NCI-H345 treated with DMSO at 0.1 percent for 48 hours (cell line): ENCODE results near the gene RIOK3.
"Not testable (repeated sequence)": the region's sequence is repeated elsewhere in the genome, so short reads cannot be mapped to it uniquely, and the experiment has no call there.

ENCODE experiments used
- DNase-seq: peaks from one replicate; lab custom pipeline; 2025; ENCODE audit not compliant: unreplicated experiment; lab: John Stamatoyannopoulos, UW

The RIOK3 gene

DNA sequence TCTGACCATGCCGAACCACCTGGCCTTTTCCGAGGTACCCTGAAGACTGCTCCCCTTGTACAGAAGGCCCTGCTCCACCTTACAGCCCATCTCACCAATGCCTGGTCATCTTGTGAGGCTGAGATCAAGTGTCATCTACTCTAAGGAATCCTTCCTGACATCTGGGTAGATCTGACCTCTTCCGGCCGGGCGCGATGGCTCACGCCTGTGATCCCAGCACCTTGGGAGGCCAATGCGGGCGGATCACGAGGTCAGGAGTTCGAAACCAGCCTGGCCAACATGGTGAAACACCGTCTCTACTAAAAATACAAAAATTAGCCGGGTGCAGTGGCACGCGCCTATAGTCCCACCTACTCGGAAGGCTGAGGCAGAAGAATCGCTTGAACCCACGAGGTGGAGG lies 2.1 kb upstream of the RIOK3 start:
- DNase-seq, result no peak

GRCh38 chr18:23451491-23451890 lies 1.6 kb upstream of the RIOK3 start:
- no peak for DNase-seq

DNA sequence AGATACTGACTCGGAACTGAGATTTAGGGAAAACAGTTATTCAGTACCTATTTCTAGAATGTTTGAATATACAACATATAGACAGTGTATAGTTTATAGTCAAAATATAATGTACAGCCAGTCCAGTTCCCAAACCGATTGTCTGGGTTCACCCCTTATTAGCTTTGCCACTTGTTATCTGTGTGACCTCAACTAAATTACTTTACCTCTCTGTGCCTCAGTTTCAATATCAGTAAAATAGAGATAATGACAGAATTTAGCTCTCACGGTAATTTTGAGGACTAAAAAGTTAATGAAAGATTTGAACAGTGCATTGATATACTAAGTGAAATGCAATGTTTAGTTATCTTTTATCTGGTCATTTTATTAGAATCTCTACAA lies 750 bp upstream of the RIOK3 start:
- no peak for DNase-seq

DNA sequence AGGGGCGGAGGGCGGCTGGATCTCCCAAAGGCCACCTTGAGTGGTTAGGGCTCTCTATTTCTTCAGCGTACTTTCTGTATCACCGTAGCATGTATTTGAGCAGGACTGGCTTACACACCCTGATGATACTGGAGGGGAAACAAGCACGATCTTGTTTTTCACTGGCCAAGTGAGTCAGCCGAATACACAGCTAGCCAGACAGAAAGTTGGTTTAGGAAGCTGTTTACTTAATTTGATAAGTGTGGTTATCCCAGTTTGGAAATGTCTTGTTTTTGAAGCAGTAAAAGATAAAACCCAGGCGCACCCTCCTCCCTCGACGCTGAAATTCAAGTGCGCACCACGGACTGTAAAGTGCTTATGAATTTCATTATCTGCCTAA lies 582 bp downstream of the RIOK3 start:
- DNase-seq, result no peak

GRCh38 chr18:23456835-23457234 lies 3.7 kb downstream of the RIOK3 start:
- no peak for DNase-seq

- no peak for DNase-seq
These were observed 5.9 kb downstream of the RIOK3 start for GRCh38 chr18:23458830-23459529.

DNA sequence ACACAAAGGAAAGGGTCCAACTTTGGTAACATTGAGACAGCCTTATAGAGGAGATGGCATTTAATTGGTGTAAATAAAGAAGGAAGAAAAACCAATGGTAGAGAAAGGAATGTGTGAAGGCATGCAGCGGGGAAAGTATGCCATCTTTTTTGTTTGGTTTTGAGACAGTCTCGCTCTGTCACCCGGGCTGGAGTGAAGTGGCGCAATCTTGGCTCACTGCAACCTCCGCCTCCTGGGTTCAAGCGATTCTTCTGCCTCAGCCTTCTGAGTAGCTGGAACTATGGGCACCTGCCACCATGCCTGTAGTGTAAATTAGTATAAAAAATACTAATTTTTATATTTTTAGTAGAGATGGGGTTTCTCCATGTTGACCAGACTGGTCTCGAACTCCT lies 6.4 kb downstream of the RIOK3 start:
- no peak for DNase-seq

DNA sequence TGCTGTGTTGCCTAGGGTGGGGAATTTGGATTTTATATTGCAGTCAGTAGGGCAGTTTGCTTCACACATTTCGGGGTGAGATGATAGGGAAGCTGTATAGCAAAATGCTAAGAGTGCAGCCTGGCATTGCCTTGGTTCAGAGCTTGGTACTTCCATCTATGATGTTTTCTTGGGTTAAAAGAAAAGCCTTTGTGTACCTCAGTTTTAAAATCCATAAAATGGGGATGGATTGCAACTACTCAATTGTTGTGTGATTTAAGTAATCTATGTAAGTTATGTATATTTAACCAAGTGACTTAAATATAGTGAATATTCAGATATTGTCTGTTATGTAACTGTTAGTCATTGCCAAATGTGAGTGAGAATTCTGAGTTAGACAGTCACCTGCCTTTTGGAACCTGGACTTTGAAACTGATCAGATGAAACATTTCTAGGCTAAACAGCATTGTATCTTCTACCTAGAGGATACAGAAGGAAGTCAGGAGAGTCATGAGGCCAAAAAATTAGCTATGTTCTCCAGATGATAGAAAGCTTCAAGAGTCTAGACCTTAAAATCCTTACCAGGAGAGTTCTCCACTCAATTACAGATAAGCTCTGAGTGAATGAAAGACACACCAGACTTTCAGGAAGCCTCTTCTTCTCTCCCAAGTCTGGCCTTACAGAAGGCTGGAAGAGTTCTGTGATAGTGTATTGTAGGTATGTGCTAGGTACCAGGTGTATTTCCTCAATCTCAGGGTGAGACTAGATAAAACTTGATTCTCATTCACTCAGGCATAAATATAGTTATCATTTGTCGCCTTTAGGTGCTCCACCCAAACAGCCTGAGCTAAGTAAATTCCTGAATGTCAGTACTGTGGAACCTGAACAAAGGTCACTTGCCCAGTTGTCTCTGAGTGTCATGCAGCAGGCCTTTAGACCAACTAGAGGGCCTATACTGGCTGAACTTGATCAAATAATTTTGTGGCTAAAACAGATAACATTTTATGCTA lies 7.5 kb downstream of the RIOK3 start:
- no peak for DNase-seq

DNA sequence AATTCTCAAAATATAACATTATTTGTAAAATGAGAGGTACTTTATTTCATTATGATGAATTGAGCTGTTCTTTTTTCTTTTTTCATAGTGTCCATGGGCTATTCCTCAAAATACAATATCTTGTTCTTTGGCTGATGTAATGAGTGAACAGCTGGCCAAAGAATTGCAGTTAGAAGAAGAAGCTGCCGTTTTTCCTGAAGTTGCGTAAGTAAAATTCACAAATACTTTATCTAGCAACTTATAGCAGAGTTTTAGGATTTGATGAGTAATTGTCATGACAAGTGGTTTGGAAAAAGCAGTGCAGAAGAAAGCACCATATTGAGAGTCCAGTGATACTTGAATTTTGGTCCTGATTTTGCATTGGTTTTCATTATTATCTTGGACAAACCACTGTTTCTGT lies 9.8 kb downstream of the RIOK3 start:
- no peak for DNase-seq

- no peak for DNase-seq
These were observed 15.8 kb downstream of the RIOK3 start for GRCh38 chr18:23468753-23469459.

GRCh38 chr18:23470620-23471387 lies 17.7 kb downstream of the RIOK3 start:
- no peak for DNase-seq

DNA sequence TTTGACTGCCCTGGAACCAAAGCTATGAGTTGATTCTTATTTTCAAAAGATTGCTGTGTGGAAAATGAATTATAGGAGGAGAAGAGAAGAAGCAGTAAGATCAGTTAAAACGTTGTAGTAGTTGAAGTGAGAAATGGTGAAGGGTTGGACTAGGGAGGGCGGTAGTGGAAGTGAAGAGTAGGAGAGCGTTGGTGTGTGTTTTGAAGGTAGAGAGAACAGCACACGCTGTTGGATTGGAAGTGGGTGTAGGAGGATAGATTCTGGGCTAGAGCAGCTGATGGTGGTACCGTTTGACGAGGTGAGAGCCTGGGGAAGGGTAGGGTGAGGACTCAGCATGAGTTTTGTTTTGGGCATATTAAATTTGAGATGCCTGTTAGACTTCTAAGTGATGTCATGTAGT lies 18.4 kb downstream of the RIOK3 start:
- no peak for DNase-seq

DNA sequence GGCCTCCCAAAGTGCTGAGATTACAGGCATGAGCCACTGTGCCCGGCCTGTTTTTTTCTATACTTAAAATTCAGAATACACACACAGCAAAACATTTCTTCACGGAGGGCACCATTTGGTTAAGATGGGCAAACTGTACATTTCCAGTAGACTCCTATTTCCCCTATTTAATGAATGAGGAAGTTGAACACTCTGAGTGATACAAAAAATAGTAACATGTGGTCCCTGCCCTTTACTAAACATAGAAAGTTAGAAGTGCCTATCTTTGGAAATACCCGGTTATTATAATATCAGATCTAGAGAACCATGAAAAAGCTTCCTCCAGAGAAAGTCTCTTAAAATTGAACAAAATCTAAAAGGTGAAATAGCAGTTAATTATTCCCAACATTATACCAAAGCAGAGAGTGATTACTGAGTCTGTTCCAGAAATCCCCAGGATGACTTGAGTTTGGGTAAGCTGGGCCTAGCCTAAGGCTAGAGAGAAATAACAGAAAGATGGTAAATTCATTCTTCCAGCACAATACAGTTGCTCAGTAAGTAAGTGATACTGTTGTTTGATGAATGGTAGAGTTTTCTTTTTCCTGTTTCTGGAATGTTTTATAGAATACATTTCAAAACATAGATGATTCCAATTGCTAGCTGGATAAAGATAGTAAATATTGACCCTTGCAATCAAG lies 26.9 kb downstream of the RIOK3 start:
- no peak for DNase-seq

DNA sequence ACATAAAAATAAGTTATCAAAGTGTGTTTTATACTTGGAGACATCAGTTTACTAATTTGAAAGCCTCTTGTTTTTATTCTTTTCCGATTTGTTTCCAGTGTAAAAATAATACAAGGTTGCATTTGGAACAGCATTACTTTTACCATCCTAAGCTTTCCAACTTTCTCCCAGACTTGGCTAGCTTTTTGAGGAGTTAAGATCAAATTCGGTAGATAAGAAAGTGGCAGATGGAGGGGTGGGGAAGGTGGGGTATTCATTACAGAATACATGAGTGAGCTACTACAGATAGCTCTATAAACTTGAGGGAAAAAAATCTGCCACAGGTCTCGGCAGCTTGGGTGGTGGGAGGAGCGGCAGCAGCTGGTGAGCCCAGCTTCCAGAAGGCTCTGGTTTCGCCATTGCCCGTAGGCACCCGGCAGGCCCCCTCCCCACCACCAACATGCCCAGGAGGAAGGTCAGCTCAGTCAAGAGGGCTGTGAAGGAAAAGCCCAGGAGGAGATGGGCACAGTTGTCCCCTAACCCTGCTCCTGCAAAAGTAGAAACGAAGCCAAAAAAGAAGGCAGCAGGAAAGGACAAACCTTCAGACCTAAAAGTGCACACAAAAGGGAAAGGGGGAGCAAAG lies 31.6 kb downstream of the RIOK3 start:
- no peak for DNase-seq

- no peak for DNase-seq
These were observed 32.3 kb downstream of the RIOK3 start for GRCh38 chr18:23485386-23485785.

- no peak for DNase-seq
These were observed 34.9 kb downstream of the RIOK3 start for GRCh38 chr18:23487738-23488570.

DNA sequence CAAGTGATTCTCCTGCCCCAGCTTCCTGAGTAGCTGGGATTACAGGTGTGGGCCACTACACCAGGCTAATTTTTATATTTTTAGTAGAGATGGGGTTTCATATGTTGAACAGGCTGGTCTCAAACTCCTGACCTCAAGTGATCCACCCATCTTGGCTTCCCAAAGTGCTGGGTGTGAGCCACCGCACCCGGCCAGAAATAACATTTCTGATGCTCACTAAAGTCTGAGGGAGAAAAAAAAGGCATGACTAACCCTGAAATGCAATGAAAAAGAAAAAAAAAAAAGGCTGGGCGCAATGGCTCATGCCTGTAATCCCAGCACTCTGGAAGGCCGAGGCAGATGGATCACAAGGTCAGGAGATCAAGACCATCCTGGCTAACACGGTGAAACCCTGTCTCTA lies 36.5 kb downstream of the RIOK3 start:
- DNase-seq, result not testable (repeated sequence)

GRCh38 chr18:23493654-23494053 lies 40.6 kb downstream of the RIOK3 start:
- no peak for DNase-seq

DNA sequence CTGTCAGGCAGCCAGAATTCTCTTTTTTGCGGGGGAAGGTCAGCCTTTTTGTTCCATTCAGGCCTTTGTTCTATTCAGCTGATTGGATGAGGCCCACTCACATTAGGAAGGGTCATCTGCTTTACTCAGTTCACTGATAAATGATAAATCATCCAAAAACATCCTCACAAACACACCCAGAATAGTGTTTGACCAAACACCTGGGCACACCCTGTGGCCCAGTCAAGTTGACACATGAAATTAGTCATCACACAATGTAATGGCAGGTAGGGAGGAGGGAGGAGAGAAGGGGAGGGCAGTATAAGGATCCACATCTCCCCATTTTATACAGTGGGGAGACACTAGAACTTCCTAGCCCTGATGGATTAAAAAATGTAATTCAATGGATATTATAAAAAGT lies 41.9 kb downstream of the RIOK3 start:
- DNase-seq, result no peak
